HG03571 (cell line): Measurements from ENCODE around the gene KIF25.
"Not testable (repeated sequence)": the region's sequence is repeated elsewhere in the genome, so short reads cannot be mapped to it uniquely, and the experiment has no call there.

Experiments
- ATAC-seq: cut with Tn5 transposase; IDR thresholded peaks from one replicate; pipeline ENCODE4 v1.9.1; 2021; ENCODE audit not compliant: unreplicated experiment

KIF25 gene

GRCh38 chr6:168061269-168062210 lies 64.1 kb downstream of the KIF25 start:
- no peak for ATAC-seq

DNA sequence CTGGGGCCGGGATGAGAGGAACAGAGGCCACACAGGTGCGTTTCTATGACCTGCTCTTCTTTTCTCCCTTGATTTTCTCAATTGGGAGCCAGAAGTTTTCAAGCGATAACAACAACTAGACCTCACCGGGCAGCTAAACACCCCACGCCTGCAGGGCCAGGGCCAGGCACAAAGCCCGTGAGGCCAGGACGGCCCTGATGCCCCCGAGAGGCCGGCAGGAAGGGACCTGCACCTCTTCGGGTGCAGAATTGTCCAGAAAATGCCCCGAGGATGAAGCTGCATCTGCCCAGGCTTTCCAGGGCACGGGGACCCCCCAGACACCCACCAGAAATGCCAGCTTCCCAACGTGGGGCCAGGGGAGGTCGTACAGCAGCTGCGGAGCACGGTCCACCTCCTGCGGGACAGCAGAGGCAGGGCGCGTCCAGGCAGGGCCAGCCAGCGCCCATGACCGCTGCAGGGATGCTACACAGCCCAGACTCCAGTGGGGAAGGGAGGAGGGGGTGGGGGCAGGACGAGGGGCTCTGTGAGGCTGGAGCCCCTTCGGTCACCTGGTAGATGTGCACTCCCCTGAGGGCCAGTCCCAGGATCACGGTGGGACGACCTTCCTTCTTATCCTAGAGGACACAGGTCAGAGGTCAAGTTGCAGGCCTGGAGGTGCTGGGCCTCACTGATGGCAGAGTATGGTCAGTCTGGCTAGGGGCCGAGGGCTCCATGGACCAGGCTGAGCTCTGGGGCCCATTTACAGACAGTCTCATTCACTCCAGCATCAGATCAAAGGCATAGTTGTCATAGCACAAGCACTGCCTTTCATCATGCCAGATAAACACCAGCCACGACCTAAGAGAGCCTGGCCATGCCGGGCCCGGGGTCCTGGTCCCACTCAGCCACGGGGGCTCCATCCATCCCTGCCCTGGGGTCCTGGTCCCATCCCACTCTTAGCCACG lies 65.1 kb downstream of the KIF25 start:
- no peak for ATAC-seq

GRCh38 chr6:168063431-168063830 lies 66.0 kb downstream of the KIF25 start:
- ATAC-seq: no peak

DNA sequence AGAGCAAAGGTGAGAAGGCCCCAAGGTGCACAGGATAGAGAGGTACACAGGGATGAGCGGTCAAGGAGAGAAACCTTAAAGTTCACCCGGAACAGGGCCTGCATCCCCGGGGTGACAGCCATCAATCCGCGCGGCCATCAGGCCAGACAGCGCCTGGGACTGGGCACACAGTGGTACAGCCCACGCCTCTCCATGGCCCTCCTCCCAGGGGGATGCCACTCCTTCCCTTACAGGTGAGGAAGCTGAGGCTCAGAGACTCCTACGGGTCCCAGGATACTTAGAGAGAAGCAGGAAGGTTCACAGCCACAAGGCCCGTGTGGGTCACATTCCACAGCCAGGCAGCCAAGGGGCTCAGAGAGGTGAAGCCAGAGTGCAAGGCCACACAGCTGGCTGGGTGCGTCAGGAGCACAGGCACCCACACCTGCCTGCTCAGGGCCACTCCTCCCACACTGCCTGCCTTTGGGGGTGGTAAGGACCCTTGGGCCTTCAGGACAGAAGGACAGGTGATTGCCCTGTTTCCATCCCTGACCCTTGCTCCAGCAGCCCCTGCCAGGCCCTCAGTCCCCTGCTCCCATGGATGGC lies 66.8 kb downstream of the KIF25 start:
- no peak for ATAC-seq

DNA sequence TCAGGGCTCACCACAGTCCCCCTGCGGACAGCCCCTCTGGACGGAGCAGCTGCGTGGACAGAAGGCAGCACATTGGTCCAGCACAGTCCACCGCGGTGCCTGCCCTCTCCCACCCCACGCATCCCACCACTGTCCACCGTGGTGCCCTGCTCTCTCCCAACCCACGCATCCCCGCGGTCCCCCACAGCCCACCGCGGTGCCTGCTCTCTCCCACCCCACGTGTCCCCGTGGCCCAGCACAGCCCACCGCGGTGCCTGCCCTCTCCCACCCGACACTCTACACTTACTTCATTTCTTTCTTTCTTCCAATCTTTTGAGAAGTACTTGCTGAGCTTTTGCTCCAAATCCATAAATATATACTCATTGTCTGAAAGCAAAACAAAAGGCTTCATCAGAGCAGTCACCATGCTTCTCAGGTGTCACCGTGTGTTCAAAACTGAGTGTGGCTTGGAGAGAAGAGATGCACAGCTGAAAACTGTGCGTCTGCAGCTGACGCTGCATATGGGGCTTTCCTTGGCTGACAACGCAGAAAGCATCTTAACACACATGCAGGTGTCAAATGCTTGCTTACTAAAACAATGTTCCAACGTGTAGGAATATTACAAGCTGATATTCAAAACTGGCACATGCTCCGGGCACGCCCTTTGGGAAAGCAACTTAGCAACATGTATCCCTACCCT lies 69.7 kb downstream of the KIF25 start:
- no peak for ATAC-seq

DNA sequence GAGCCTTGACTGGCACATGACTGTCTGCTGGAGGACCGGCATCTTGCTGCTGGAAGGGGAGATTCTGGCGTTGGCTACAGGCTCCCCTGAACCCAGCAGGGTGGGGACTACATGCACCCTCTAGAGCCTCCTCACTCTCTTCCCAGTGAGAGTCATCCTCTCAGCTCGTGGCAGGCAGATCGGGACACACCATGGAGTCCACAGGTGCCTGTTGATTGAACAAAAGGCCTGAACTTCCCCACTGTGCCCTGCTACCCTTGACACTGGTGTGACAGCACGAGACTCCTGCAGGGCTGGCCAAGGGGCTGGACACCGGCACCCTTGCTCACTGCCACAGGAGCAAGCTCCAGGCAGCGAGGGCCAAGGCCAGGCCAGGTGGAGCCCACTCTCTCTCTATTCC lies 73.3 kb downstream of the KIF25 start:
- ATAC-seq: no peak

- no peak for ATAC-seq
These were observed 74.1 kb downstream of the KIF25 start for GRCh38 chr6:168071620-168072019.

GRCh38 chr6:168072261-168072660 lies 74.8 kb downstream of the KIF25 start:
- ATAC-seq: no peak

DNA sequence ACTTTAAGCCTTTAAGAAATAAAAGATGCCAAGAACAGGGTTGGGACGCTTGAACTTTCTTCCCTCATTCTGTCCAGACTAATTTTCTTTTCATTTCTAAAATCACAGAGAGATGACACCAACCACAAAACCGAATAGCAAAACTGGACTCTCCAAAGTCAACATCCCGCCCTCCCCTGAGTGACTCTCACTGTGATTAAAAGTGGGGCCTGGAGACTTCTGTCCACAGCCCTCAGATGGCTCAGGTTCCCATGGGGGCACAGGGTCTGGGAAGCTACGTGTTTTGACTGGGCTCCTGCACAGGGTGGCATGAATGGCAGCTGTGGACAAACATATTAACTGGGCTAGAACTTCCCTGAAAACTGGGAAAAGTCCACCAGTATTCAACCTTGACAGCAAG lies 75.3 kb downstream of the KIF25 start:
- no peak for ATAC-seq

DNA sequence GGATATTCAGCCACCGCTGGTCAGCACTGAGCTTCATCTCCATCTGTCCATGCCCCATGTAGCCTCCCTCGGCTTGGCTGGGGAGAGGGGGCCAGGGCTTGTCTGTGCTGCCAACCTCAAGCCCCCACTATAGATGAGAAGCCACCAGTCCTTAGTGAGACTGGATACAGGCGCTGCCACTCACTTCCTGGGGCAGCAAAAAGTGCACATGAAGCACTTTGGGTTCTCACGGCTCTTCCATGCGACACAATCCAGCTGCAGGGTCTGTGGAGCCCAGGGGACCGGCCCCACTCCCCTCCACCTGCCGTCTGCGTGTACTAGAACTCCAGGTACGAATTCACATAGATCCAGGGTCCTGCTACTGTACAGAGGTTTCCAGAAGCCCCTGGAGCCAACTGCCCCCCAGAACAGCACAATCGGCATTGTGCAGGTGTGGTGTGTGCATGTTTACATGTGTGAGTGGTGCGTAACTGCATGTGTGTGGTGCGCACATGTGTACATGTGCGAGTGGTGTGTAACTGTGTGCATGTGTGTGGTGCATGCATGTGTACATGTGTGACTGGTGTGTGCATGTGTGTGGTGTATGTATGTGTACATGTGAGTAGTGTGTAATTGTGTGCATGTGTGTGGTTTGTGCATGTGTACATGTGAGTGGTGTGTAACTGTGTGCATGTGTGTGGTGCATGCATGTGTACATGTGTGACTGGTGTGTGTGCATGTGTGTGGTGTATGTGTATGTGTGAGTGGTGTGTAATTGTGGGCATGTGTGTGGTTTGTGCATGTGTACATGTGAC lies 76.7 kb downstream of the KIF25 start:
- no peak for ATAC-seq

DNA sequence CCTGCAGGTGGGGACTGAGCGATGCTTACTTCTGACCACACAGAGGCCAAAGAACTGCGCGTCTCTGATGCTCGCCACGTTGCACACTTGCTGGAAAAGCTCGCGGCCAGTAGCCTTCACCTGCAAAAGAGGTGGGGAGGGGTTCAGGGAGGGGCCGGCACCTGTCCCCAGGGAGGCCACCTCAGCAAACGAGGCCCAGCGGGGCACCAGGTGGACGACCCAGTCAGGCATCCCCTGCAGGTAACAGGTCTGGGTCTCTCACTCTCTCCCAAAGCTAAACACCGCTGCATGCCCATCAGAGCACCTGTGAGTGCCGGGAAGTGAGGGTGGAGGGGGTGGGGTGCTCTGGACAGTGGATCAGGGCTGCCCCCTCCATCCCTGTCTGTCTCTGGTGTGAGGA lies 77.7 kb downstream of the KIF25 start:
- ATAC-seq: no peak

- ATAC-seq: no peak
These were observed 78.3 kb downstream of the KIF25 start for GRCh38 chr6:168075787-168076202.

- ATAC-seq: not testable (repeated sequence)
These were observed 79.9 kb downstream of the KIF25 start for GRCh38 chr6:168077401-168077800.

- no peak for ATAC-seq
These were observed 80.9 kb downstream of the KIF25 start for GRCh38 chr6:168078175-168078942.

- no peak for ATAC-seq
These were observed 81.5 kb downstream of the KIF25 start, which contains the start of gene FRMD1 for GRCh38 chr6:168078943-168079405. Gene FRMD1 (minus strand): TSS chr6:168079212. CDS start chr6:168079094, 118 bp downstream.

DNA sequence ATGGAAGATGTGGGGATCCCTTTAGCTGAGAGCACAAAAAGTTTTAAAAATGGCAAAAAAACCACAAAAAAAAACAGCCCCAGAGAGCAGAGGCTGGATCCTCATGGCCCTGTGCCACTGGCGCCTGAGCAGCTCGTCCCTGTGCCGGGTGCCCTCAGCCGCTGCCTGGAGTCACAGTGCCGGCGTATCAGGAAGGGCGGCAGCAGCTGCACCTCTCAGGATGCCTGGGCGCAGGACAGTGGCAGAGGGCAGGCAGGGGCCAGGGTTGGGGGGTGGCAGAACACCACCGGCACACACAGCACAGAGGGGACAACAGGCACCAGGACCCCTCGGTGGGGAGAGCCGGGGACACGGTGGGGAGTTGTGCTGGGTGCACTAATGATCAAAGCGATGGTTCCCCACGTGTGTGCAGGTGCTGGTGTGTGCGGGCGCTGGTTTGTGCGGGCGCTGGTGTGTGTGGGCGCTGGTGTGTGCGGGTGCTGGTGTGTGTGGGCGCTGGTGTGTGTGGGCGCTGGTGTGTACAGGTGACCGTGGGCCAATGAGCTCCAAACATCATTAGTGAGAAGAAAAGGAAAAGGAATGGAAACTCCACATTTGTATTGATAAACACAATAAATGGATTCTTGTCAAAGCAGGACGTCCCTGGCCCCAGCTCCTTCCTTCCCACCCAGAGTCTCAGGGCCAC lies 83.1 kb downstream of the KIF25 start:
- ATAC-seq: no peak

- no peak for ATAC-seq
These were observed 84.5 kb downstream of the KIF25 start for GRCh38 chr6:168081858-168082546.
